Gastrocnemius medialis (tissue), 4 donors: Measurements from ENCODE around the gene DNAJC15. TPM values are rescaled to one million over a fixed set of nuclear protein-coding genes. Genes with fewer than 3 reads are reported as not detected.

ENCODE experiments used
- ATAC-seq, 2 donors: fragments of 150-250 bp; one replicate each; pipeline ENCODE4 v1.9.1; 2016
- DNase-seq, 2 donors: peaks; one replicate each; pipeline ENCODE4 v3.0.0-alpha.2; 2019
- H3K27ac ChIP-seq, 4 donors: fragments of 200-600 bp; sonication (generic); 1 replicate in 1 of 4; 2 replicates in 3 of 4; pipeline ENCODE4 v1.5.1; 2016 to 2018; ENCODE audit warnings: mild to moderate bottlenecking in 2 of 4, moderate library complexity in 1 of 4
- H3K27me3 ChIP-seq, 3 donors: fragments of 200-600 bp; sonication (generic) in 2 of 3; 1 replicate in 1 of 3; 2 replicates in 2 of 3; pipeline versions ENCODE4 v1.5.1 to v1.6.0; 2016 to 2019; ENCODE audit warnings: mild to moderate bottlenecking in 1 of 3, moderate library complexity in 1 of 3
- H3K36me3 ChIP-seq, 2 donors: fragments of 200-600 bp; sonication (generic) in 1 of 2; one replicate each; pipeline ENCODE4 v1.5.1; 2017 to 2018
- H3K4me1 ChIP-seq, 2 donors: fragments of 200-600 bp; sonication (generic) in 1 of 2; one replicate each; pipeline ENCODE4 v1.5.1; 2016 to 2017; ENCODE audit warnings: mild to moderate bottlenecking in 2 of 2
- H3K4me3 ChIP-seq, 4 donors: fragments of 200-600 bp; sonication (generic) in 3 of 4; 1 replicate in 1 of 4; 2 replicates in 3 of 4; pipeline ENCODE4 v1.5.1; 2016 to 2019; ENCODE audit warnings: mild to moderate bottlenecking in 2 of 4
- H3K9me3 ChIP-seq, 3 donors: fragments of 200-600 bp; sonication (generic) in 2 of 3; 1 replicate in 1 of 3; 2 replicates in 2 of 3; pipeline ENCODE4 v1.5.1; 2016 to 2019
- POLR2A ChIP-seq, 2 donors: fragments of 450-650 bp; IDR thresholded peaks; one replicate each; pipeline ENCODE4 v1.6.1; 2017; ENCODE audit warnings: antibody characterized with exemption in 2 of 2, mild to moderate bottlenecking in 2 of 2, moderate library complexity in 2 of 2
- in situ Hi-C, 4 donors: fragments of 200-750 bp; cut with MboI; loops; one replicate each; pipeline versions ENCODE4 v1.15.0 to v1.8.0; 2017; ENCODE audit warnings: low sequenced_read_pairs in 4 of 4
- intact Hi-C: fragments of 100-400 bp; cut with DNase I; formaldehyde crosslinking; loops from one replicate; pipeline ENCODE4 v1.15.1; 2023; ENCODE audit warnings: low total_unique reads
- total RNA-seq, 4 donors: library from RNA; depleted of rRNA; stranded (reverse); fragments of >200 nt; gene quantifications; one replicate each; pipeline versions ENCODE4 v1.1.0 to v1.2.3, GENCODE V29; 2016
- TF ChIP-seq, protein P1 (sequence below), 5 experiments: fragments of 450-650 bp in 3 of 5; fragments of 200-600 bp in 2 of 5; sonication (generic) in 2 of 5; IDR thresholded peaks in 4 of 5; conservative IDR thresholded peaks in 1 of 5; 1 replicate in 4 of 5; 2 replicates in 1 of 5; pipeline ENCODE4 v1.5.1; 2016 to 2019; ENCODE audit warnings: antibody characterized with exemption in 5 of 5, mild to moderate bottlenecking in 3 of 5, moderate library complexity in 3 of 5

DNAJC15 gene
- total RNA-seq, 4 donors from 2014 or later = 6.2 to 19.5 (median 12.3) TPM

DNA sequence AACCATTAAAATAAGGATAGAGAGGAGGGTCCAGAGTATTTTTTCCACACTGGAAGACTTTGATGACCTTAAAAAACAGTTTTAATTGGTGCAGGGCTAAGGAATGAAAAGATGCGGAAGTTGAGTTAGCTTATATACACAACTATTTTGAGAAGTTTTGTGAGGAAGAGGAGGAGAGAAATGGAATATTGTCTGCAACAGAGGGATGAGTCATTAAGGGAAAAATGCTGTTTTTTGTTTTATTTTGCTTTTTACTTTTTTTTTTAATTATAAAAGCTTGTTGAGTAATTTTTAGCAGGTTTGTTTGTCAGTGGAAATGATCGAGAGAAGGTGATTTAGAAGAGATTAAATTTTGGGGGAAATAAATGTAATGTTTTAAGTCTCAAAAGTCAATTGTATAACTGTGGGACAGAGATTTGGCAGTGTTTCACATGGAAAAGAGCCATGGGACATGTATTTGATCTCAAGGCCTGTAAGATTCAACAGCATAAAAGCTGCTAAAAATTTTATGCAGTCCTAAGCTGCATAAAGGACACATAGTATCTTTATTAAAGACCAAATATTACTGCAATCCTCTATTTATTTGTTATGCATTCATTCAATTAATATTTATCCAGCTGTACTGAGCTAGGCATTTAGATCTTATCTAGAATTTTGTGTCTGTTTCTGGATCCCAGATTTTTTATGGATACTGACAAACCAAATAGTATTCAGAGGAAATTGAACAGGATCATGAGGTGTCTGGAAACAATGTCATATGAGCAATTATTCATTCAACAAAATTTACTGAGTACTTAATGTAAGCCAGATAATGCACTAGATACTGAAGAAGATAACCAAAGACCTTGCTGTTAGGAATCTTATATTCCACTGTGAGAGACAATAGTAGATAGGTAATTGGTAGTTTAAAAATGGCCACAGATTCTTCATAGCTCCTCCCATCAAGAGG, 72.7 kb downstream of the DNAJC15 start:
- Histone ChIP-seq H3K27me3 (no peaks in the 10 kb centered on the region), H3K36me3 (no peaks in the 10 kb centered on the region), H3K4me3 (no peak overlapping the region), H3K9me3 (no peaks in the 10 kb centered on the region), H3K27ac (no peak overlapping the region), H3K4me1 (no peaks in the 10 kb centered on the region)
- ATAC-seq = no peak
- in situ Hi-C loops (loop anchor here in 1 of 4 donors (10.0 kb wide), 1 partner anchor 709 kb away; no protein-coding TSS in a partner anchor), intact Hi-C loops (no loop called here)
- TF ChIP-seq, protein P1, sequence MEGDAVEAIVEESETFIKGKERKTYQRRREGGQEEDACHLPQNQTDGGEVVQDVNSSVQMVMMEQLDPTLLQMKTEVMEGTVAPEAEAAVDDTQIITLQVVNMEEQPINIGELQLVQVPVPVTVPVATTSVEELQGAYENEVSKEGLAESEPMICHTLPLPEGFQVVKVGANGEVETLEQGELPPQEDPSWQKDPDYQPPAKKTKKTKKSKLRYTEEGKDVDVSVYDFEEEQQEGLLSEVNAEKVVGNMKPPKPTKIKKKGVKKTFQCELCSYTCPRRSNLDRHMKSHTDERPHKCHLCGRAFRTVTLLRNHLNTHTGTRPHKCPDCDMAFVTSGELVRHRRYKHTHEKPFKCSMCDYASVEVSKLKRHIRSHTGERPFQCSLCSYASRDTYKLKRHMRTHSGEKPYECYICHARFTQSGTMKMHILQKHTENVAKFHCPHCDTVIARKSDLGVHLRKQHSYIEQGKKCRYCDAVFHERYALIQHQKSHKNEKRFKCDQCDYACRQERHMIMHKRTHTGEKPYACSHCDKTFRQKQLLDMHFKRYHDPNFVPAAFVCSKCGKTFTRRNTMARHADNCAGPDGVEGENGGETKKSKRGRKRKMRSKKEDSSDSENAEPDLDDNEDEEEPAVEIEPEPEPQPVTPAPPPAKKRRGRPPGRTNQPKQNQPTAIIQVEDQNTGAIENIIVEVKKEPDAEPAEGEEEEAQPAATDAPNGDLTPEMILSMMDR (IDR thresholded peaks at IDR 0.05 in 4 of 5, conservative IDR thresholded peaks at IDR 0.05 in 1 of 5) = no peak
- no peak for TF ChIP-seq POLR2A (IDR thresholded peaks at IDR 0.05)
- DNase-seq = no peak

DNA sequence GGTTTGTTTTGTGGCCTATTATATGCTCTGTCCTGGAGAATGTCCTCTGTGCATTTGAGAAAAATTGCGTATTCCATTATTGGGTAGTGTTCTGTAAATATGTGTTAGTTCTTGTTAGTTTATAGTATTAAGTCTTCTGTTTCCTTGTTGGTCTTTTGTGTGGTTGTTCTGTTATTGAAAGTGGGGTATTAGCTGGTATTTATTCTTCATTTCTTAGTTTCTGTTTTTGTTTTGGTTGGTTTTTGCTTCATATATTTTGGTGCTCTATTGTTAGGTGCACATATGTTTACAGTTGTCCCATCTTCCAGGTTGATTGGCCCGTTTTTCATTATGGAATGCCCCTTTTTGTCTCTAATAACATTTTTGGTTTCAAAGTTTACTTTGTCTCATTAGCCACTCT, 77.3 kb downstream of the DNAJC15 start:
- no peak overlapping the region for H3K27ac ChIP-seq
- DNase-seq (no peak), ATAC-seq (no peak)
- no peak for TF ChIP-seq POLR2A (IDR thresholded peaks at IDR 0.05)
- TF ChIP-seq, protein P1 (IDR thresholded peaks at IDR 0.05 in 4 of 5, conservative IDR thresholded peaks at IDR 0.05 in 1 of 5) = no peak
- no peaks in the 10 kb centered on the region for H3K27me3 ChIP-seq
- H3K9me3 ChIP-seq = no peaks in the 10 kb centered on the region
- in situ Hi-C loops = no loop called here
- no peaks in the 10 kb centered on the region for H3K36me3 ChIP-seq
- intact Hi-C loops = no loop called here
- H3K4me1 ChIP-seq = peaks cover 0 to 6% of the 10 kb centered on the region in 2 donors
- no peak overlapping the region for H3K4me3 ChIP-seq

DNA sequence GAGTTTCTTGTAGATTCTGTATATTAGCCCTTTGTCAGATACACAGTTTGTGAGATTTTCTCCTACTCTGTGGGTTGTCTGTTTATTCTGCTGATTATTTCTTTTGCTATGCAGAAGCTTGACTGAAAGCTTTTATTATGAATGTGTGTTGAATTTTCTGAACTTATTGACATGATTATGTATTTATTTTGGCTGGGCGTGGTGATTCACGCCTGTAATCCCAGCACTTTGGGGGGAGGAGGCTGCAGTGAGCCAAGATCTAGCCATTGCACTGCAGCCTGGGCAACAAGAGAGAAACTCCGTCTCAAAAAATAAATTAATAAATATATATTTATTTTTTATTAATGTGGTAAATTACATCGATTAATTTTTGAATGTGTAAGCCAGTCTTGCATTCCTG, 78.9 kb downstream of the DNAJC15 start:
- ATAC-seq (no peak), DNase-seq (no peak)
- H3K36me3 ChIP-seq = no peaks in the 10 kb centered on the region
- H3K9me3 ChIP-seq = no peaks in the 10 kb centered on the region
- no peaks in the 10 kb centered on the region for H3K27me3 ChIP-seq
- peaks cover 0 to 6% of the 10 kb centered on the region in 2 donors for H3K4me1 ChIP-seq
- no peak overlapping the region for H3K4me3 ChIP-seq
- TF ChIP-seq, protein P1 (IDR thresholded peaks at IDR 0.05 in 4 of 5, conservative IDR thresholded peaks at IDR 0.05 in 1 of 5) = no peak
- TF ChIP-seq POLR2A (IDR thresholded peaks at IDR 0.05) = no peak
- H3K27ac ChIP-seq = no peak overlapping the region
- in situ Hi-C loops = no loop called here
- intact Hi-C loops = no loop called here

DNA sequence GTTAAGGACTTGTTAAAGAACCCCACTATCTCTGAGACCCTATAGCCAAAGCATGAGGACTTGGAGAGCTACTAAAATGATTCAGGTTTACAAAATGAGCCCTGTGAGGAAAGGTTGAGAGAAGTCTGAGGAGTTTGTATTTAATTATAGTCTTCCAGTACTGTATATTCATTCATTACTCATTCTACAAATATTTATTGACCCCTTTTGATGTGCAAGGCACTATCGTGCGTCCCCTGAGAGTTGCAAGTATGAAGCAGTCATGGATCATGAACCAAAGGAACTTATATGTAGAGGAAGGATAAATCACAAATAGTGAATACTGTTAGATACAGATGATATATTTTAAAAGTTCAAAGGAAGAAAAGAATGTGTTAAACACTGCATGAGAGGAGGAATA, 84.4 kb downstream of the DNAJC15 start:
- H3K4me1 ChIP-seq = peaks cover 0 to 6% of the 10 kb centered on the region in 2 donors
- DNase-seq = no peak
- peaks cover 0 to 8% of the 10 kb centered on the region in 2 donors for H3K36me3 ChIP-seq
- H3K27ac ChIP-seq = no peak overlapping the region
- no peak for ATAC-seq
- intact Hi-C loops (no loop called here), in situ Hi-C loops (no loop called here)
- TF ChIP-seq, protein P1 (IDR thresholded peaks at IDR 0.05 in 4 of 5, conservative IDR thresholded peaks at IDR 0.05 in 1 of 5) = no peak
- TF ChIP-seq POLR2A (IDR thresholded peaks at IDR 0.05) = no peak
- H3K4me3 ChIP-seq = no peak overlapping the region
- no peaks in the 10 kb centered on the region for H3K27me3 ChIP-seq
- H3K9me3 ChIP-seq = no peaks in the 10 kb centered on the region
